ENCODE measurements around the gene CD247. TPM values are rescaled to one million over a fixed set of nuclear protein-coding genes. Genes with fewer than 3 reads are reported as not detected.

The CD247 gene
- total and polyA plus RNA-seq, 2 of the 4 experiments (the other 2 are of a cell fraction) = not detected

DNA sequence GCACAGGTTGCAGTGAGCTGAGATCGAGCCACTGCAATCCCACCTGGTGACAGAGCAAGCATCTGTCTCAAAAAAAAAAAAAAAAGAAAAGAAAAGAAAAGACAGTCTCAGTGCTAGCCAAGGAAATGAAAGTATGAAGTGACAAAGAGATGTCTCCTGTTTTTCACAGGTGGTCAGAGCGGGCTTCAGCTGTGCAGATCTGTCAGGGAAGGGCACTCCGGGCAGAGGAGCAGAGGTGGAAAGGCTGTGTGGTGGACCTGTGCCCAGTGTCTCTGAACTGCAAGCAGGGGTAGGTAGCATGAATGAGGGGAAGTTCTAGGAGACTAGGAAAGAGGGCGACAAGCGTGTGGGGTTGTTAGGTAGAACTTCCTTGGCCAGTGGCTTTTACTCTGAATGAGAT lies 67.5 kb downstream of the CD247 start:
- Histone ChIP-seq H2AFZ (replicated peaks; ENCODE audit: low read length, poor library complexity) (no peak overlapping the region), H4K20me1 (ENCODE audit: insufficient read depth, low read length) (no peaks in the 10 kb centered on the region), H3K36me3 (ENCODE audit: control insufficient read depth, insufficient read depth, low read length) (no peaks in the 10 kb centered on the region), H3K4me1 (ENCODE audit: control insufficient read depth, insufficient read depth, low read length) (no peaks in the 10 kb centered on the region), H2BK120ac (ENCODE audit: low read depth, low read length) (no peak overlapping the region), H3K18ac (ENCODE audit: low read depth, low read length) (no peak overlapping the region), H3K23ac (ENCODE audit: low read depth, low read length) (no peak overlapping the region), H3K4me3 (ENCODE audit: insufficient read depth, low read depth, low read length) (no peak overlapping the region), H3K56ac (ENCODE audit: extremely low read depth, insufficient read depth, low read length) (no peak overlapping the region), H3K9me1 (ENCODE audit: insufficient read depth, low read length) (no peaks in the 10 kb centered on the region), H2AK9ac (replicated peaks; ENCODE audit: low read depth, low read length, poor library complexity) (no peak overlapping the region), H4K8ac (ENCODE audit: low read depth in 2 of 2, low read length in 2 of 2) (no peak overlapping the region), H3K14ac (replicated peaks; ENCODE audit: low read depth, low read length) (no peak overlapping the region), H2BK5ac (ENCODE audit: low read depth, low read length, poor library complexity, severe bottlenecking) (no peak overlapping the region), H2BK15ac (ENCODE audit: low read depth, low read length) (no peak overlapping the region), H3K27ac (ENCODE audit: insufficient read depth, low read length) (no peak overlapping the region), H3K9ac (ENCODE audit: low read depth, low read length) (no peak overlapping the region), H3K79me1 (ENCODE audit: low read depth in 1 of 2, low read length in 2 of 2) (no peaks in the 10 kb centered on the region), H3K4ac (ENCODE audit: low read depth, low read length) (no peak overlapping the region), H3K4me2 (ENCODE audit: low read depth, low read length) (no peak overlapping the region), H4K91ac (ENCODE audit: insufficient read depth, low read depth, low read length) (no peak overlapping the region), H2AK5ac (ENCODE audit: low read depth, low read length) (no peak overlapping the region), H4K5ac (ENCODE audit: low read depth, low read length) (no peak overlapping the region), H3K27me3 (ENCODE audit: control insufficient read depth, insufficient read depth, low read length) (peaks cover 14% of the 10 kb centered on the region), H2BK20ac (ENCODE audit: low read depth, low read length) (no peak overlapping the region), H3K9me3 (ENCODE audit: control insufficient read depth, insufficient read depth, low read length) (no peaks in the 10 kb centered on the region)
- no peak for ATAC-seq (ENCODE audit: low read depth)
- intact Hi-C loops (cut with micrococcal nuclease) = loop anchor here (10.0 kb wide), 1 partner anchor 234 kb away; no protein-coding TSS in a partner anchor
- CTCF ChIA-PET = no interaction called here
- dilution Hi-C loops (cut with HindIII; ENCODE audit: low sequenced_read_pairs, unreplicated experiment) = no loop called here
- in situ Hi-C loops (cut with MboI; ENCODE audit: low sequenced_read_pairs) = no loop called here
- no peak for DNase-seq
- no TSS peak for BruUV-seq (replicated peaks)
- no peak for TF ChIP-seq RFX5 (IDR thresholded peaks at IDR 0.05; ENCODE audit: low read depth, low read length)
- TF ChIP-seq MAZ (IDR thresholded peaks at IDR 0.05; ENCODE audit: borderline replicate concordance, low read depth, low read length) = no peak
- TF ChIP-seq RCOR1 (IDR thresholded peaks at IDR 0.05; ENCODE audit: insufficient replicate concordance, low read length) = no peak
- TF ChIP-seq RAD21 (IDR thresholded peaks at IDR 0.05; ENCODE audit: low read length) = no peak
- no peak for TF ChIP-seq CEBPB (IDR thresholded peaks at IDR 0.05; ENCODE audit: low read depth, low read length)
- TF ChIP-seq, protein P1, sequence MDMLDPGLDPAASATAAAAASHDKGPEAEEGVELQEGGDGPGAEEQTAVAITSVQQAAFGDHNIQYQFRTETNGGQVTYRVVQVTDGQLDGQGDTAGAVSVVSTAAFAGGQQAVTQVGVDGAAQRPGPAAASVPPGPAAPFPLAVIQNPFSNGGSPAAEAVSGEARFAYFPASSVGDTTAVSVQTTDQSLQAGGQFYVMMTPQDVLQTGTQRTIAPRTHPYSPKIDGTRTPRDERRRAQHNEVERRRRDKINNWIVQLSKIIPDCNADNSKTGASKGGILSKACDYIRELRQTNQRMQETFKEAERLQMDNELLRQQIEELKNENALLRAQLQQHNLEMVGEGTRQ (IDR thresholded peaks at IDR 0.05; ENCODE audit: low read depth, low read length) = no peak
- POLR2A ChIA-PET (ENCODE audit: unreplicated experiment) = no interaction called here
- no CpG with 5 or more reads among the region's 5 CpGs for WGBS, 2 experiments (ENCODE audit: extremely low coverage in 2 of 2, insufficient read length in 1 of 2)
